Hepatic stellate cell (primary cell): Measurements from ENCODE around the gene S100A10.

ENCODE experiments used
- DNase-seq: peaks from one replicate; pipeline ENCODE4 v3.0.0; 2011; ENCODE audit warnings: low spot score

S100A10 gene

GRCh38 chr1:152013664-152014237, 20.1 kb upstream of the S100A10 start:
- no peak for DNase-seq

GRCh38 chr1:152009691-152010090, 16.0 kb upstream of the S100A10 start:
- no peak for DNase-seq

GRCh38 chr1:152007047-152007446, 13.4 kb upstream of the S100A10 start:
- no peak for DNase-seq

- no peak for DNase-seq
Measured at GRCh38 chr1:152005360-152005912, 11.8 kb upstream of the S100A10 start.

GRCh38 chr1:152003846-152004442, 10.3 kb upstream of the S100A10 start:
- DNase-seq: no peak

GRCh38 chr1:152002960-152003359, 9.3 kb upstream of the S100A10 start:
- DNase-seq: no peak

GRCh38 chr1:152001631-152002584, 8.2 kb upstream of the S100A10 start:
- peak; percentile 60 for DNase-seq

GRCh38 chr1:152000964-152001630, 7.4 kb upstream of the S100A10 start:
- DNase-seq: no peak

GRCh38 chr1:151998611-151999362, 5.1 kb upstream of the S100A10 start:
- DNase-seq: no peak

GRCh38 chr1:151997284-151997570, 3.6 kb upstream of the S100A10 start:
- no peak for DNase-seq

- DNase-seq: no peak
Measured at GRCh38 chr1:151995774-151996173, 2.1 kb upstream of the S100A10 start.

- DNase-seq: peak; percentile 83
Measured at GRCh38 chr1:151994956-151995355, 1.3 kb upstream of the S100A10 start.

- DNase-seq: no peak
Measured at GRCh38 chr1:151993084-151993733, 450 bp downstream of the S100A10 start.

- DNase-seq: peak; percentile 72
Measured at GRCh38 chr1:151992303-151993083, 1.2 kb downstream of the S100A10 start.

- DNase-seq: no peak
Measured at GRCh38 chr1:151991663-151992302, 1.9 kb downstream of the S100A10 start.

GRCh38 chr1:151990856-151991198, 2.8 kb downstream of the S100A10 start:
- DNase-seq: no peak

GRCh38 chr1:151990058-151990855, 3.4 kb downstream of the S100A10 start:
- no peak for DNase-seq

GRCh38 chr1:151989211-151989862, 4.3 kb downstream of the S100A10 start:
- DNase-seq: peak; percentile 72
